ENCODE data around the gene SH3RF2. TPM values are rescaled to one million over a fixed set of nuclear protein-coding genes. Genes with fewer than 3 reads are reported as not detected.

Gene SH3RF2
- total RNA-seq, 4 donors from 2014 or later: 19.2 to 97.1 (median 39.1) TPM

GRCh38 chr5:145947581-145947980 lies 11.2 kb downstream of the SH3RF2 start:
- DNase-seq (no peak), ATAC-seq (no peak)
- Histone ChIP-seq H3K27me3 (no peaks in the 10 kb centered on the region), H3K36me3 (no peaks in the 10 kb centered on the region), H3K4me1 (peaks cover 22 to 65% of the 10 kb centered on the region in 2 donors), H3K27ac (peak overlapping the region; percentile 82 to 90 (median 84)), H3K4me3 (no peak overlapping the region), H3K9me3 (no peaks in the 10 kb centered on the region)
- no peak for TF ChIP-seq POLR2A (IDR thresholded peaks at IDR 0.05)
- TF ChIP-seq CTCF (IDR thresholded peaks at IDR 0.05 in 4 of 5, conservative IDR thresholded peaks at IDR 0.05 in 1 of 5): no peak
- in situ Hi-C loops (cut with MboI; ENCODE audit: low sequenced_read_pairs in 4 of 4): no loop called here
- intact Hi-C loops (cut with DNase I; ENCODE audit: low total_unique reads): loop anchor here (2.0 kb wide), 1 partner anchor 27 kb away; no protein-coding TSS in a partner anchor

- DNase-seq (no peak), ATAC-seq (no peak)
- in situ Hi-C loops (cut with MboI; ENCODE audit: low sequenced_read_pairs in 4 of 4) (no loop called here), intact Hi-C loops (cut with DNase I; ENCODE audit: low total_unique reads) (no loop called here)
- Histone ChIP-seq H3K9me3 (no peaks in the 10 kb centered on the region), H3K27ac (peak overlapping the region; percentile 43 to 90 (median 83)), H3K4me3 (no peak overlapping the region), H3K27me3 (no peaks in the 10 kb centered on the region), H3K36me3 (no peaks in the 10 kb centered on the region), H3K4me1 (peaks cover 22 to 67% of the 10 kb centered on the region in 2 donors)
- no peak for TF ChIP-seq CTCF (IDR thresholded peaks at IDR 0.05 in 4 of 5, conservative IDR thresholded peaks at IDR 0.05 in 1 of 5)
- TF ChIP-seq POLR2A (IDR thresholded peaks at IDR 0.05): no peak
Measured at GRCh38 chr5:145948047-145948446, 11.7 kb downstream of the SH3RF2 start.

- H3K36me3 ChIP-seq: no peaks in the 10 kb centered on the region
- in situ Hi-C loops (cut with MboI; ENCODE audit: low sequenced_read_pairs in 4 of 4): no loop called here
- ATAC-seq (no peak), DNase-seq (no peak)
- no peaks in the 10 kb centered on the region for H3K27me3 ChIP-seq
- intact Hi-C loops (cut with DNase I; ENCODE audit: low total_unique reads): no loop called here
- H3K4me3 ChIP-seq: no peak overlapping the region
- no peaks in the 10 kb centered on the region for H3K9me3 ChIP-seq
- peak overlapping the region; percentile 43 to 90 (median 75) for H3K27ac ChIP-seq
- TF ChIP-seq POLR2A (IDR thresholded peaks at IDR 0.05) (no peak), CTCF (IDR thresholded peaks at IDR 0.05 in 4 of 5, conservative IDR thresholded peaks at IDR 0.05 in 1 of 5) (no peak)
- peaks cover 22 to 61% of the 10 kb centered on the region in 2 donors for H3K4me1 ChIP-seq
Measured at GRCh38 chr5:145948921-145949320, 12.5 kb downstream of the SH3RF2 start.

- in situ Hi-C loops (cut with MboI; ENCODE audit: low sequenced_read_pairs in 4 of 4): no loop called here
- Histone ChIP-seq H3K4me1 (peaks cover 22 to 58% of the 10 kb centered on the region in 2 donors), H3K36me3 (no peaks in the 10 kb centered on the region), H3K27ac (peak overlapping the region; percentile 66 to 90 (median 75)), H3K9me3 (no peaks in the 10 kb centered on the region), H3K4me3 (no peak overlapping the region), H3K27me3 (no peaks in the 10 kb centered on the region)
- ATAC-seq: no peak
- no peak for DNase-seq
- no peak for TF ChIP-seq POLR2A (IDR thresholded peaks at IDR 0.05)
- TF ChIP-seq CTCF (IDR thresholded peaks at IDR 0.05 in 4 of 5, conservative IDR thresholded peaks at IDR 0.05 in 1 of 5): no peak
- intact Hi-C loops (cut with DNase I; ENCODE audit: low total_unique reads): no loop called here
Measured at GRCh38 chr5:145949474-145949873, 13.1 kb downstream of the SH3RF2 start.

- no peaks in the 10 kb centered on the region for H3K36me3 ChIP-seq
- TF ChIP-seq CTCF (IDR thresholded peaks at IDR 0.05 in 4 of 5, conservative IDR thresholded peaks at IDR 0.05 in 1 of 5): no peak
- TF ChIP-seq POLR2A (IDR thresholded peaks at IDR 0.05): no peak
- in situ Hi-C loops (cut with MboI; ENCODE audit: low sequenced_read_pairs in 4 of 4): no loop called here
- H3K4me3 ChIP-seq: no peak overlapping the region
- intact Hi-C loops (cut with DNase I; ENCODE audit: low total_unique reads): no loop called here
- H3K27me3 ChIP-seq: no peaks in the 10 kb centered on the region
- ATAC-seq (peak in 1 of 2 donors; percentile 77), DNase-seq (peak in 1 of 2 donors; percentile 30)
- H3K9me3 ChIP-seq: no peaks in the 10 kb centered on the region
- peaks cover 22 to 47% of the 10 kb centered on the region in 2 donors for H3K4me1 ChIP-seq
- peak overlapping the region; percentile 62 to 90 (median 66) for H3K27ac ChIP-seq
Measured at GRCh38 chr5:145951071-145951470, 14.7 kb downstream of the SH3RF2 start.
